ENCODE data around the gene CTSC.

The CTSC gene

GRCh38 chr11:88337181-88337986 is at the start of gene CTSC:
TSS of gene CTSC (minus strand) at chr11:88337736. CDS start at chr11:88337672, 64 bp downstream.
- TF ChIP-seq GATA2 (IDR thresholded peaks at IDR 0.05; ENCODE audit: low read depth, low read length) (no peak), GATA3 (IDR thresholded peaks at IDR 0.05; ENCODE audit: low read depth, low read length) (no peak)

GRCh38 chr11:88384669-88385005 is 47.1 kb upstream of the CTSC start:
- TF ChIP-seq GATA3 (IDR thresholded peaks at IDR 0.05; ENCODE audit: low read depth, low read length) = no peak
- TF ChIP-seq GATA2 (IDR thresholded peaks at IDR 0.05; ENCODE audit: low read depth, low read length) = no peak

- TF ChIP-seq GATA2 (IDR thresholded peaks at IDR 0.05; ENCODE audit: low read depth, low read length) (no peak), GATA3 (IDR thresholded peaks at IDR 0.05; ENCODE audit: low read depth, low read length) (no peak)
Measured at GRCh38 chr11:88384004-88384668, 46.6 kb upstream of the CTSC start.

- TF ChIP-seq GATA3 (IDR thresholded peaks at IDR 0.05; ENCODE audit: low read depth, low read length) (no peak), GATA2 (IDR thresholded peaks at IDR 0.05; ENCODE audit: low read depth, low read length) (no peak)
Measured at GRCh38 chr11:88383447-88383846, 45.9 kb upstream of the CTSC start.

GRCh38 chr11:88379130-88379529 is 41.6 kb upstream of the CTSC start:
- TF ChIP-seq GATA3 (IDR thresholded peaks at IDR 0.05; ENCODE audit: low read depth, low read length) = no peak
- TF ChIP-seq GATA2 (IDR thresholded peaks at IDR 0.05; ENCODE audit: low read depth, low read length) = no peak

- TF ChIP-seq GATA2 (IDR thresholded peaks at IDR 0.05; ENCODE audit: low read depth, low read length) = no peak
- no peak for TF ChIP-seq GATA3 (IDR thresholded peaks at IDR 0.05; ENCODE audit: low read depth, low read length)
Measured at GRCh38 chr11:88378422-88379066, 41.0 kb upstream of the CTSC start.

- TF ChIP-seq GATA3 (IDR thresholded peaks at IDR 0.05; ENCODE audit: low read depth, low read length) (no peak), GATA2 (IDR thresholded peaks at IDR 0.05; ENCODE audit: low read depth, low read length) (no peak)
Measured at GRCh38 chr11:88377646-88378045, 40.1 kb upstream of the CTSC start.

- TF ChIP-seq GATA2 (IDR thresholded peaks at IDR 0.05; ENCODE audit: low read depth, low read length) (no peak), GATA3 (IDR thresholded peaks at IDR 0.05; ENCODE audit: low read depth, low read length) (no peak)
Measured at GRCh38 chr11:88377144-88377543, 39.6 kb upstream of the CTSC start.

GRCh38 chr11:88375927-88376470 is 38.5 kb upstream of the CTSC start:
- no peak for TF ChIP-seq GATA3 (IDR thresholded peaks at IDR 0.05; ENCODE audit: low read depth, low read length)
- TF ChIP-seq GATA2 (IDR thresholded peaks at IDR 0.05; ENCODE audit: low read depth, low read length) = no peak

GRCh38 chr11:88370782-88371181 is 33.2 kb upstream of the CTSC start:
- TF ChIP-seq GATA3 (IDR thresholded peaks at IDR 0.05; ENCODE audit: low read depth, low read length) (no peak), GATA2 (IDR thresholded peaks at IDR 0.05; ENCODE audit: low read depth, low read length) (no peak)

GRCh38 chr11:88367310-88367709 is 29.8 kb upstream of the CTSC start:
- TF ChIP-seq GATA3 (IDR thresholded peaks at IDR 0.05; ENCODE audit: low read depth, low read length) = no peak
- TF ChIP-seq GATA2 (IDR thresholded peaks at IDR 0.05; ENCODE audit: low read depth, low read length) = no peak

- no peak for TF ChIP-seq GATA2 (IDR thresholded peaks at IDR 0.05; ENCODE audit: low read depth, low read length)
Measured at GRCh38 chr11:88363648-88364065, 26.1 kb upstream of the CTSC start.

GRCh38 chr11:88363004-88363403 is 25.5 kb upstream of the CTSC start:
- TF ChIP-seq GATA3 (IDR thresholded peaks at IDR 0.05; ENCODE audit: low read depth, low read length) (no peak), GATA2 (IDR thresholded peaks at IDR 0.05; ENCODE audit: low read depth, low read length) (no peak)

GRCh38 chr11:88360141-88360540 is 22.6 kb upstream of the CTSC start:
- TF ChIP-seq GATA3 (IDR thresholded peaks at IDR 0.05; ENCODE audit: low read depth, low read length) (no peak), GATA2 (IDR thresholded peaks at IDR 0.05; ENCODE audit: low read depth, low read length) (no peak)
